Effector memory CD4-positive, alpha-beta T cell (primary cell): ENCODE results near the gene TMEM150A.
"Not testable (repeated sequence)": the region's sequence is repeated elsewhere in the genome, so short reads cannot be mapped to it uniquely, and the experiment has no call there.

Experiments used
- DNase-seq, 3 donors: peaks; one replicate each; pipeline ENCODE4 v3.0.0-alpha.2; 2020
- H3K27ac ChIP-seq: 2 replicates; pipeline ENCODE4 v1.7.0; 2013; ENCODE audit warnings: mild to moderate bottlenecking, low read length, moderate library complexity; ENCODE audit not compliant: insufficient read depth, poor library complexity, severe bottlenecking
- H3K27me3 ChIP-seq: replicated peaks from 2 replicates; pipeline ENCODE4 v1.7.0; 2013; ENCODE audit warnings: mild to moderate bottlenecking, low read length; ENCODE audit not compliant: insufficient read depth, control insufficient read depth, poor library complexity, severe bottlenecking
- H3K36me3 ChIP-seq: 2 replicates; pipeline ENCODE4 v1.7.0; 2013; ENCODE audit warnings: mild to moderate bottlenecking, low read length, moderate library complexity; ENCODE audit not compliant: control insufficient read depth, insufficient read depth
- H3K4me1 ChIP-seq: 2 replicates; pipeline ENCODE4 v1.7.0; 2013; ENCODE audit warnings: low read length, mild to moderate bottlenecking; ENCODE audit not compliant: control insufficient read depth, insufficient read depth, poor library complexity, severe bottlenecking
- H3K4me3 ChIP-seq: 2 replicates; pipeline ENCODE4 v1.7.0; 2013; ENCODE audit warnings: low read length, low read depth, mild to moderate bottlenecking; ENCODE audit not compliant: insufficient read depth, poor library complexity, severe bottlenecking
- H3K9me3 ChIP-seq: 2 replicates; pipeline ENCODE4 v1.7.0; 2013; ENCODE audit warnings: mild to moderate bottlenecking, low read length, moderate library complexity; ENCODE audit not compliant: control insufficient read depth

The TMEM150A gene

DNA sequence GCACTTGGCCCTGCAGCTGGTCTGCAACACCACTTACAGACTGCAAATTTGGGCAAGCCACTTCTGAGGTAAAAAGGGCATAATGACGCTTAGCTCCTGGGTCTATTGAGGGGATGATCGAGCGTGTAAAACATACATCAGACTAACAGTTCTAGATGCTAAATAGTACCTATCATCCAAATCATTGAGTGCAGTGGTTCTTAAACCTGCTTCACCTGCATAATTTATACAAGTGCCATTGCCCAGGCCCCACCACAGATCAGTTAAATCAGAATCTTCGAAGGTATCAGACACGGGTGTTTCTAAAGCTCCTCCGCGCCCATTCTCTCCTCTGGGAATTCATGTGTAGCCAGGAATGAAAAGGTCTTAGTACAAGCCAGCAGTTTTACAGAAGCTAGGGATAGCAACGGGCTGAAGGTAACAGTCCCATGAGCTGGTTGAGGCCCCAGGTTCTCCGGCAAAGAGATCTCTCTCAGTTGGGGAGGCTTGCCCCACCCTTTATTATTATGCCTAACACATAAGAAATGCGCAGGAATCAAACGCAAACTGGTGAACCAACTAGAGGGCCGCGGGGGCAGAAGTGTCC, 7.7 kb downstream of the TMEM150A start:
- Histone ChIP-seq H3K4me1 (peaks cover 13% of the 10 kb centered on the region), H3K27me3 (no peaks in the 10 kb centered on the region), H3K4me3 (peak overlapping the region; percentile 76), H3K36me3 (peaks cover 30% of the 10 kb centered on the region), H3K27ac (peak overlapping the region; percentile 90), H3K9me3 (no peaks in the 10 kb centered on the region)
- DNase-seq = no peak

- Histone ChIP-seq H3K9me3 (no peaks in the 10 kb centered on the region), H3K36me3 (peaks cover 13% of the 10 kb centered on the region), H3K4me3 (no peak overlapping the region), H3K27me3 (no peaks in the 10 kb centered on the region), H3K27ac (no peak overlapping the region), H3K4me1 (peaks cover 13% of the 10 kb centered on the region)
- DNase-seq = no peak
Measured at GRCh38 chr2:85593023-85593422, 9.5 kb downstream of the TMEM150A start.

GRCh38 chr2:85592299-85592698, 10.2 kb downstream of the TMEM150A start:
- not testable (repeated sequence) for H3K9me3 ChIP-seq, H3K36me3 ChIP-seq, DNase-seq, H3K27me3 ChIP-seq, H3K4me3 ChIP-seq, H3K27ac ChIP-seq
- peaks cover 13% of the 10 kb centered on the region for H3K4me1 ChIP-seq

GRCh38 chr2:85591563-85591962, 10.9 kb downstream of the TMEM150A start:
- Histone ChIP-seq H3K27me3 (no peaks in the 10 kb centered on the region), H3K4me1 (peaks cover 11% of the 10 kb centered on the region), H3K4me3 (no peak overlapping the region), H3K9me3 (no peaks in the 10 kb centered on the region), H3K36me3 (peaks cover under 1% of the 10 kb centered on the region), H3K27ac (no peak overlapping the region)
- no peak for DNase-seq

DNA sequence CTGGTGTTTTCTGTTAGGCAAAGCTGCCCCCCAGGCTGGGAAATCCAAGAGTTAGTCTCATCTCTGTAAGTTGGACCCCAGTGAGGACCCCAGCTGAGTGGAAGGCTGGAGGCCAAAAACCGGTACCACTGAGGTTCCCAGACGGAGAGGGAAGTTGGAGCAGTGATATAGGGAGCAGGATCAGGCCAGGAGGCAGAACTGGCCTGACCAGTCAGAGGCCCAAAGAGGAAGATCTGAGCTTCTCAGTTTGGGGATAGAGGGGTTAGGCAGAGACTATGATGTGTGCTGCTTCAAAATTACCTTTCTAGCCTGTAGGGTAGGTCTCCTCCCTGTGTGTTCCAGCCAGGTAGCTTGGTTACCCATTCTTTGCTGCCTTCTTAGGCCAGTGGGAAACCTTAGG, 11.5 kb downstream of the TMEM150A start:
- H3K4me1 ChIP-seq = peaks cover 5% of the 10 kb centered on the region
- no peaks in the 10 kb centered on the region for H3K27me3 ChIP-seq
- no peaks in the 10 kb centered on the region for H3K9me3 ChIP-seq
- H3K36me3 ChIP-seq = no peaks in the 10 kb centered on the region
- no peak overlapping the region for H3K27ac ChIP-seq
- no peak for DNase-seq
- no peak overlapping the region for H3K4me3 ChIP-seq

DNA sequence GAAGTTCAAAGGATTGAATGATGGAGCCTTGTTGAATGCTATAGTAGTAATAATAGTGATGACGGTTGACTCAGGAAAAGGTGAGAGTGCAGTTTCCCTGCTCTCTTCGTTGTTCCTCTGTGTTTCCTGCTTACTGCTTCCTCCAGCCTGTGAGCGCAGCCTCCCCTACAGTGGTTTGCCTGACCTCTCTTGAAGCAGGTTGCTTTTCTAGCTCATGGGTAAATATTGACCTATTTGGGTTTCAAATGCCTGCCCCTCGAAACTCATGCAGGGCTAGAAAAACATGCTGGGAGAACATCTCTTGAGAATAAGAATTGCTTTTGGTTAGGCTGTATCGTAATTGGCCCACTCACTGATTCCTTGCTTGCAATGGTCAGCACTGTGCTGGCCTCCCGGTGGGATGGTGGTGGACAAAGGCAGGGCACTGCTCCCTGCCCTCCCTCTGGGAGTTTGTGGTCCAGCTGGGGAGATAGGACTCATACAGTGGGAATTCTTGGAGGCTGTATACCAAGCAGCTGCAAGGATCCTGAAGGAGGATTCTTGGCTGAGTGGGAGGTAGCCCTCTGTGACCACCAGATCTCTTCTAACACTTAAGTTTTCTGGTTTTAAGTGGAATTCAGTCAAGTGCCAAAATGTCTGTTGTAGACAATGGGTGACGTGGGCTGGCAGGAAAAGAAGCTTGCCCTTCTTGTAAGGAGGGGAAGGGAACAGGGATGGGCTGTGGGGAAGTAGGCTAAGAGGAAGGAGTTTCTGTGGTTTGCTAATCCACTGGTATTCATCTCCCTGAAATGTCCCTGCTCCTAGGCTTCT, 12.3 kb downstream of the TMEM150A start:
- Histone ChIP-seq H3K4me3 (no peak overlapping the region), H3K27me3 (no peaks in the 10 kb centered on the region), H3K9me3 (no peaks in the 10 kb centered on the region), H3K36me3 (no peaks in the 10 kb centered on the region), H3K4me1 (peaks cover 9% of the 10 kb centered on the region), H3K27ac (no peak overlapping the region)
- DNase-seq = no peak

DNA sequence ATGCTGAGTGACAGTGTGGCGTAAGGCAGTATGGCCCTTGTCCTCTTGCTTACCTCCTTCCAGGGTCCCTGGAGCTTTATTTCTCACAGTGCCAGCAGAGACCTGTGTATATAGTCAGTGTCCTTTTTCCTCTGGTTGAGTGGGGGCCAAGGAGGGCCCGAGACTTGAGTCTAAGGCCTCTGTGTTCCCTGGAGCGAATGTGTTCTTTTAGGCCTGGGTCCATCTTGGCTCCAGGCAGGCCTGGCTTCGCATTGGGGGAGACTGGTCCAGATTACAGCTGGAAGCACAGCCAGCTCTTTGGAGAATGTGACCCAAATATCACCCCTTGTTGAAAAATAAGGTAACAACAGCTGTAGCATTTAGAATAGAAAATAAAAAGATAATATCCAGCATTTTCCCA, 13.3 kb downstream of the TMEM150A start:
- no peak for DNase-seq
- Histone ChIP-seq H3K4me1 (peaks cover 10% of the 10 kb centered on the region), H3K27ac (no peak overlapping the region)

DNA sequence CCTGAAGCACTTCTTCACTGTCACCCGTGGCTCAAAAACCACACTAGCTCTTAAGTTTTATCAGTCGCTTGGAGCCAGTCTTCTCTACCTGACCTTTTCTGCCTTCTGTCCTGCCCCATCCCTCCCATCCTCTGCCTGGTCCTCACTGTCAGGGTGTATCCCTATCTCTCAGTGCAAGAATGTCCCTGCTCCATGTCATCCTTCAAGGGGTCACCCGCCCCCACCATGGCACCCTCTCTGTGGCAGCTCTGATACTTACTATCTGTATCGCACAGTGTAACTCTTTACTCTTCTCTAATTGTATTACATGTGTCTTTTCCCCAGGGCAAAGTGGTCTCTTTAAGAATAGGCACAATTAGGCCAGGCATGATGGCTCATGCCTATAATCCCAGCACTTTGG, 13.9 kb downstream of the TMEM150A start:
- Histone ChIP-seq H3K27me3 (no peaks in the 10 kb centered on the region), H3K27ac (no peak overlapping the region), H3K4me1 (peaks cover 10% of the 10 kb centered on the region), H3K36me3 (no peaks in the 10 kb centered on the region), H3K9me3 (no peaks in the 10 kb centered on the region), H3K4me3 (no peak overlapping the region)
- no peak for DNase-seq

More for the DNA sequence above, 13.3 kb downstream of the TMEM150A start:
- Histone ChIP-seq H3K9me3 (no peaks in the 10 kb centered on the region), H3K27me3 (no peaks in the 10 kb centered on the region), H3K4me3 (no peak overlapping the region), H3K36me3 (no peaks in the 10 kb centered on the region)

- Histone ChIP-seq H3K4me3 (no peak overlapping the region), H3K4me1 (peaks cover 10% of the 10 kb centered on the region), H3K36me3 (no peaks in the 10 kb centered on the region), H3K9me3 (no peaks in the 10 kb centered on the region), H3K27me3 (no peaks in the 10 kb centered on the region), H3K27ac (no peak overlapping the region)
- no peak for DNase-seq
Measured at GRCh38 chr2:85588236-85588635, 14.3 kb downstream of the TMEM150A start.

DNA sequence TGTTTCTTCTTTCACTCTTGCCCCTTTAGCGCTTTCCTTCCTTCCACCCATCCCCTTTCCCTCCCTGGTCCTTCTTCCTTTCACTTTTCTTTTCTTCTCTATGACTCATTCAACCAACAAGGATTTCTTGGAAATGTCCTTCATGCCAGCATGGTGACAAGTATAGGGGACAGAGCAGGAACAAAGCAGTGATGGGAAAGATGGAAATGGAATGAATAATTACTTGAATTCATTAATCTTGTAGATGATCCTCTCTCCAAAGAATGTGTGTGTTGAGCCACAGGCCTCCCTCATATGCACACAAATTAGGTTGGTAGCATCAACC, 16.8 kb downstream of the TMEM150A start:
- DNase-seq = no peak
- Histone ChIP-seq H3K9me3 (no peaks in the 10 kb centered on the region), H3K4me1 (peaks cover 10% of the 10 kb centered on the region), H3K27me3 (no peaks in the 10 kb centered on the region), H3K27ac (no peak overlapping the region), H3K4me3 (no peak overlapping the region), H3K36me3 (peaks cover 13% of the 10 kb centered on the region)
